Measurements from ENCODE around the gene ITPA.

GRCh38 chr20:3242172-3242692, 32.9 kb downstream of the ITPA start:
- no peak for TF ChIP-seq CTCF (IDR thresholded peaks at IDR 0.05)
- TF ChIP-seq POLR2A (IDR thresholded peaks at IDR 0.05): no peak
